ENCODE data around the gene CD58. TPM values are rescaled to one million over a fixed set of nuclear protein-coding genes. Genes with fewer than 3 reads are reported as not detected.

Gene CD58
- total and polyA plus RNA-seq, 2 of the 4 experiments (the other 2 are of a cell fraction) = 5.4 to 5.7 TPM

DNA sequence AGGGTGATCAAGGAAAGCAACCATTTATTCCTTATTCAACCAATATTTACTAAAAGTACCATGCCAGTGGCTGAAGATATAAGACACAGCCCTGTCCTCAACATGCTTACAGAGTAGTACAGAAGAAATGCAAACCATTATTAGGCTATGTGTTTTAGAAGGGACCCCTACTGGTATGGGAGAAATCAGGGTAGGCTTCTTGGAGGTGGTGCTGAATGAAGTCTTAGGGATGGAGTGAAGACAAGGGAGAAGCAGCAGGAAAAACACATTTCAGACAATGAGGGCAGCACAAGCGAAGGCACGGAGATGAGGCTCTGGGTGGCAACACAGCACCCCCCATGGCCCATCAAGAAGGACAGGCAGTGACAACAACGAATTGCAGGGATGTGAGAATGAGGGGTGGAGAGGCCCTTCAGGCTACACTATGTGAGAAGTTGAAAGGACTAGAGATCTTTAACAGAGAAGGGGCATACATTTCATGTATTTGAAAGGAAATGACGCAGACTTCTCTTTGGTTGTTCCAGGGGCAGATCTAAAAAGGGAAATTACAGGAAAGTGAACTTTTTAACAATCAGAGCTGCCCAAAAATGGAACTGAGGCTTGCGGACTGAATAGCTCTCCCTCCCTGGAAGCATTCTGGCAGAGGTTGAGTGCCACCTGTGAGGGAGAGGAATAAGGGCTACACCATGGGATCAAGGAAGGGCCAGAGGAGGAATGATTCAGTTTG, 16.8 kb upstream of the CD58 start:
- H4K8ac ChIP-seq (ENCODE audit: low read depth in 2 of 2, low read length in 2 of 2) = no peak overlapping the region
- H3K56ac ChIP-seq (ENCODE audit: extremely low read depth, insufficient read depth, low read length) = no peak overlapping the region
- no peaks in the 10 kb centered on the region for H3K9me3 ChIP-seq (ENCODE audit: control insufficient read depth, insufficient read depth, low read length)
- H2BK5ac ChIP-seq (ENCODE audit: low read depth, low read length, poor library complexity, severe bottlenecking) = no peak overlapping the region
- no peak overlapping the region for H3K4ac ChIP-seq (ENCODE audit: low read depth, low read length)
- no TSS peak for BruUV-seq (replicated peaks)
- no peak for DNase-seq
- in situ Hi-C loops (cut with MboI; ENCODE audit: low sequenced_read_pairs) (no loop called here), dilution Hi-C loops (cut with HindIII; ENCODE audit: low sequenced_read_pairs, unreplicated experiment) (no loop called here), intact Hi-C loops (cut with micrococcal nuclease) (no loop called here)
- no peak overlapping the region for H3K4me2 ChIP-seq (ENCODE audit: low read depth, low read length)
- no peaks in the 10 kb centered on the region for H3K9me1 ChIP-seq (ENCODE audit: insufficient read depth, low read length)
- no peak overlapping the region for H3K14ac ChIP-seq (replicated peaks; ENCODE audit: low read depth, low read length)
- no peak overlapping the region for H2AK5ac ChIP-seq (ENCODE audit: low read depth, low read length)
- H3K18ac ChIP-seq (ENCODE audit: low read depth, low read length) = no peak overlapping the region
- H3K9ac ChIP-seq (ENCODE audit: low read depth, low read length) = no peak overlapping the region
- TF ChIP-seq BHLHE40 (IDR thresholded peaks at IDR 0.05; ENCODE audit: low read depth, low read length) (no peak), SMC3 (IDR thresholded peaks at IDR 0.05; ENCODE audit: low read depth, low read length) (no peak), RAD21 (IDR thresholded peaks at IDR 0.05; ENCODE audit: low read length) (no peak), RFX5 (IDR thresholded peaks at IDR 0.05; ENCODE audit: low read depth, low read length) (no peak), FOS (IDR thresholded peaks at IDR 0.05; ENCODE audit: low read depth, low read length) (no peak), MAZ (IDR thresholded peaks at IDR 0.05; ENCODE audit: borderline replicate concordance, low read depth, low read length) (no peak), NFE2L2 (IDR thresholded peaks at IDR 0.05; ENCODE audit: low read depth, low read length) (no peak), POLR2A (IDR thresholded peaks at IDR 0.05; ENCODE audit: low read depth, low read length) (no peak), MAFK (IDR thresholded peaks at IDR 0.05; ENCODE audit: low read depth, low read length) (no peak), CTCF (conservative IDR thresholded peaks at IDR 0.05; ENCODE audit: low read depth, low read length) (no peak), CEBPB (IDR thresholded peaks at IDR 0.05; ENCODE audit: low read depth, low read length) (no peak), USF2 (IDR thresholded peaks at IDR 0.05; ENCODE audit: low read depth, low read length) (no peak), CHD1 (IDR thresholded peaks at IDR 0.05; ENCODE audit: low read depth, low read length) (no peak), MXI1 (IDR thresholded peaks at IDR 0.05; ENCODE audit: borderline replicate concordance, low read depth, low read length) (no peak), RCOR1 (IDR thresholded peaks at IDR 0.05; ENCODE audit: insufficient replicate concordance, low read length) (no peak)
- TF ChIP-seq, protein P1, sequence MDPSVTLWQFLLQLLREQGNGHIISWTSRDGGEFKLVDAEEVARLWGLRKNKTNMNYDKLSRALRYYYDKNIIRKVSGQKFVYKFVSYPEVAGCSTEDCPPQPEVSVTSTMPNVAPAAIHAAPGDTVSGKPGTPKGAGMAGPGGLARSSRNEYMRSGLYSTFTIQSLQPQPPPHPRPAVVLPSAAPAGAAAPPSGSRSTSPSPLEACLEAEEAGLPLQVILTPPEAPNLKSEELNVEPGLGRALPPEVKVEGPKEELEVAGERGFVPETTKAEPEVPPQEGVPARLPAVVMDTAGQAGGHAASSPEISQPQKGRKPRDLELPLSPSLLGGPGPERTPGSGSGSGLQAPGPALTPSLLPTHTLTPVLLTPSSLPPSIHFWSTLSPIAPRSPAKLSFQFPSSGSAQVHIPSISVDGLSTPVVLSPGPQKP (IDR thresholded peaks at IDR 0.05; ENCODE audit: borderline replicate concordance, low read depth, low read length) = no peak
- H3K27ac ChIP-seq (ENCODE audit: insufficient read depth, low read length) = no peak overlapping the region
- H3K36me3 ChIP-seq (ENCODE audit: control insufficient read depth, insufficient read depth, low read length) = no peaks in the 10 kb centered on the region
- no peak overlapping the region for H4K91ac ChIP-seq (ENCODE audit: insufficient read depth, low read depth, low read length)
- no CpG with 5 or more reads among the region's 5 CpGs for WGBS, 2 experiments (ENCODE audit: extremely low coverage in 2 of 2, insufficient read length in 1 of 2)
- no peaks in the 10 kb centered on the region for H3K79me1 ChIP-seq (ENCODE audit: low read depth in 1 of 2, low read length in 2 of 2)
- H2BK120ac ChIP-seq (ENCODE audit: low read depth, low read length) = no peak overlapping the region
- H4K5ac ChIP-seq (ENCODE audit: low read depth, low read length) = no peak overlapping the region
- no peak overlapping the region for H3K23ac ChIP-seq (ENCODE audit: low read depth, low read length)
- no peaks in the 10 kb centered on the region for H4K20me1 ChIP-seq (ENCODE audit: insufficient read depth, low read length)
- ChIA-PET POLR2A (ENCODE audit: unreplicated experiment) (no interaction called here), CTCF (no interaction called here)
- no peak for ATAC-seq (ENCODE audit: low read depth)
- peaks cover 9% of the 10 kb centered on the region for H3K27me3 ChIP-seq (ENCODE audit: control insufficient read depth, insufficient read depth, low read length)
- H2AFZ ChIP-seq (replicated peaks; ENCODE audit: low read length, poor library complexity) = no peak overlapping the region
- H2BK20ac ChIP-seq (ENCODE audit: low read depth, low read length) = no peak overlapping the region
- H2BK15ac ChIP-seq (ENCODE audit: low read depth, low read length) = no peak overlapping the region
- H3K4me3 ChIP-seq (ENCODE audit: insufficient read depth, low read depth, low read length) = no peak overlapping the region
- H3K4me1 ChIP-seq (ENCODE audit: control insufficient read depth, insufficient read depth, low read length) = no peaks in the 10 kb centered on the region
- H2AK9ac ChIP-seq (replicated peaks; ENCODE audit: low read depth, low read length, poor library complexity) = no peak overlapping the region
